Uterus (tissue), 2 donors: Measurements from ENCODE around the gene DHX8.

Experiments
- POLR2A ChIP-seq, 2 donors: fragments of 450-650 bp; IDR thresholded peaks; one replicate each; pipeline ENCODE4 v1.6.1; 2016; ENCODE audit warnings: antibody characterized with exemption in 2 of 2, mild to moderate bottlenecking in 1 of 2, moderate library complexity in 1 of 2
- TF ChIP-seq, protein P1 (sequence below), 4 experiments: fragments of 200-600 bp in 2 of 4; fragments of 450-650 bp in 2 of 4; sonication (generic) in 2 of 4; IDR thresholded peaks; one replicate each; pipeline ENCODE4 v1.5.1; 2016 to 2019; ENCODE audit warnings: antibody characterized with exemption in 4 of 4, mild to moderate bottlenecking in 2 of 4, moderate library complexity in 1 of 4

DNA sequence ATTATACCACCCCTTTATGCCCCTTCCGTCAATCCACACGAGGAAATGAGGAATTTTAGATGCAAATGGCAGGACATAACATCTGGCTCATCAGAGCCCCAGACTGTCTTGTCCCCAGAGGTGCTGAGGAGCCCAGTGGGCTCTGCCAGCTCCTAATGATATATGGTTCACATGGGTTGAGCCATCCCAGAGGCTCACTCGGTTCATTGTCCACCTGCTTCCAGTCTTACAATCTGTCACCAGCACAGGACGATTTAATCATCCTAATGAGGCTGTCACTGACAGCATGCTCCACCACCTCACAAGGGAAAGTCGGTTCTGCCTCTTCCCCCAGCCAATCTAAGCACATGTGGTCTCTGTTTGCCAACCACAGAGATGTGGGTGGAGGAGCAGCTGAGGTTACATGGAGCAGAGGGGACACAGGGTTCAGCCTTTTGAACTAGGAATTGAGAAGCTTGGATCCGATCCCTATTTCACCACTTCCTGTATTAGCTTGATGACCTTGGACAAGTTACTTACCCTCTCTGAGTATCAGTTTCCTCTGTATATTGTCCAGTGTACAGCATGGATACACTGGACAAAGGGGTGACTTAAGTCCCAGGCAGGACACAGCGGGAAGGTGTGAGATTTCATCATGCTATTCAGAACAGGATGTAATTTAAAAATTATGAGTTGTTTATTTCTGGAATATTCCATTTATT, 27.0 kb upstream of the DHX8 start:
- TF ChIP-seq, protein P1, sequence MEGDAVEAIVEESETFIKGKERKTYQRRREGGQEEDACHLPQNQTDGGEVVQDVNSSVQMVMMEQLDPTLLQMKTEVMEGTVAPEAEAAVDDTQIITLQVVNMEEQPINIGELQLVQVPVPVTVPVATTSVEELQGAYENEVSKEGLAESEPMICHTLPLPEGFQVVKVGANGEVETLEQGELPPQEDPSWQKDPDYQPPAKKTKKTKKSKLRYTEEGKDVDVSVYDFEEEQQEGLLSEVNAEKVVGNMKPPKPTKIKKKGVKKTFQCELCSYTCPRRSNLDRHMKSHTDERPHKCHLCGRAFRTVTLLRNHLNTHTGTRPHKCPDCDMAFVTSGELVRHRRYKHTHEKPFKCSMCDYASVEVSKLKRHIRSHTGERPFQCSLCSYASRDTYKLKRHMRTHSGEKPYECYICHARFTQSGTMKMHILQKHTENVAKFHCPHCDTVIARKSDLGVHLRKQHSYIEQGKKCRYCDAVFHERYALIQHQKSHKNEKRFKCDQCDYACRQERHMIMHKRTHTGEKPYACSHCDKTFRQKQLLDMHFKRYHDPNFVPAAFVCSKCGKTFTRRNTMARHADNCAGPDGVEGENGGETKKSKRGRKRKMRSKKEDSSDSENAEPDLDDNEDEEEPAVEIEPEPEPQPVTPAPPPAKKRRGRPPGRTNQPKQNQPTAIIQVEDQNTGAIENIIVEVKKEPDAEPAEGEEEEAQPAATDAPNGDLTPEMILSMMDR (IDR thresholded peaks at IDR 0.05), result no peak
- no peak for TF ChIP-seq POLR2A (IDR thresholded peaks at IDR 0.05)
